HepG2 (cell line): ENCODE results near the gene TAGAP. TPM values are rescaled to one million over a fixed set of nuclear protein-coding genes. Genes with fewer than 3 reads are reported as not detected.
A peak's percentile ranks its signal among the peaks of the same experiment; 100 is the strongest.

Experiments used
- HNF4G ChIP-seq, 2 experiments: sonication (generic) in 1 of 2; formaldehyde crosslinking in 1 of 2; IDR thresholded peaks; 2 replicates each; pipeline versions ENCODE4 v1.4.0 to v1.6.1; 2011 to 2020; ENCODE audit warnings: borderline replicate concordance in 2 of 2, low read depth in 2 of 2, mild to moderate bottlenecking in 2 of 2, low read length in 1 of 2, missing genetic modification reagents in 1 of 2, moderate library complexity in 1 of 2
- KAT7 ChIP-seq: IDR thresholded peaks from 2 replicates; pipeline ENCODE4 v1.6.1; 2018; ENCODE audit warnings: borderline replicate concordance, missing compliant biosample characterization
- NKX3-1 ChIP-seq: sonication (generic); formaldehyde crosslinking; IDR thresholded peaks from 2 replicates; pipeline ENCODE4 v1.5.0; 2020; ENCODE audit warnings: missing genetic modification reagents
- NR3C1 ChIP-seq: sonication (generic); formaldehyde crosslinking; IDR thresholded peaks from 2 replicates; pipeline ENCODE4 v1.4.0; 2020; ENCODE audit warnings: missing genetic modification reagents
- POLR2AphosphoS2 ChIP-seq: IDR thresholded peaks from 2 replicates; pipeline ENCODE4 v1.6.1; 2011; ENCODE audit warnings: low read depth, low read length, improper control_type of control experiment
- SIX1 ChIP-seq: sonication (generic); formaldehyde crosslinking; IDR thresholded peaks from 2 replicates; pipeline ENCODE4 v1.4.0; 2020; ENCODE audit warnings: missing genetic modification reagents, borderline replicate concordance
- YEATS4 ChIP-seq: sonication (generic); formaldehyde crosslinking; IDR thresholded peaks from 2 replicates; pipeline ENCODE4 v1.4.0; 2020; ENCODE audit warnings: missing genetic modification reagents, borderline replicate concordance
- ZBTB38 ChIP-seq: sonication (generic); formaldehyde crosslinking; IDR thresholded peaks from 2 replicates; pipeline ENCODE4 v1.5.1; 2020; ENCODE audit warnings: mild to moderate bottlenecking, missing genetic modification reagents
- ZNF549 ChIP-seq: sonication (generic); formaldehyde crosslinking; IDR thresholded peaks from 2 replicates; pipeline ENCODE4 v1.5.0; 2020; ENCODE audit warnings: missing genetic modification reagents
- ZNF550 ChIP-seq: sonication (generic); formaldehyde crosslinking; IDR thresholded peaks from 2 replicates; pipeline ENCODE4 v1.4.0; 2020; ENCODE audit warnings: mild to moderate bottlenecking, missing genetic modification reagents, borderline replicate concordance
- ZNF646 ChIP-seq: sonication (generic); formaldehyde crosslinking; IDR thresholded peaks from 2 replicates; pipeline ENCODE4 v1.9.0; 2021; ENCODE audit warnings: mild to moderate bottlenecking, missing genetic modification reagents
- ZNF672 ChIP-seq: sonication (generic); formaldehyde crosslinking; IDR thresholded peaks from 2 replicates; pipeline ENCODE4 v1.8.1; 2022; ENCODE audit warnings: missing genetic modification reagents
- ZNF772 ChIP-seq: sonication (generic); formaldehyde crosslinking; IDR thresholded peaks from 2 replicates; pipeline ENCODE4 v1.5.0; 2020; ENCODE audit warnings: mild to moderate bottlenecking, missing genetic modification reagents
- polyA plus RNA-seq, 8 experiments: library from polyadenylated mRNA; depleted of rRNA in 3 of 8; stranded (reverse) in 7 of 8; unstranded in 1 of 8; fragments of >200 nt; fragmentation: Illumina TruSeq in 4 of 8; extraction: Trizol in 4 of 8; gene quantifications; 2 replicates each; pipeline versions ENCODE4 v1.2.1 to v1.2.3, GENCODE V29; 2011 to 2016; ENCODE audit warnings: low read depth in 4 of 8, missing spikeins in 1 of 8, mixed read lengths in 1 of 8; ENCODE audit not compliant: insufficient read depth in 1 of 8
- total RNA-seq, 5 experiments: library from RNA; depleted of rRNA; stranded (reverse); fragments of >200 nt; fragmentation: Illumina TruSeq; extraction: Trizol; gene quantifications; 2 replicates each; pipeline ENCODE4 v1.2.3, GENCODE V29; 2016; ENCODE audit warnings: low read depth in 1 of 5
- TF ChIP-seq, protein P1 (sequence below): sonication (generic); formaldehyde crosslinking; IDR thresholded peaks from 2 replicates; pipeline ENCODE4 v1.5.1; 2020; ENCODE audit warnings: mild to moderate bottlenecking, missing genetic modification reagents, borderline replicate concordance
- TF ChIP-seq, protein P2 (sequence below): fragments of 450-650 bp; IDR thresholded peaks from 2 replicates; pipeline ENCODE4 v1.6.1; 2017

The TAGAP gene
- total and polyA plus RNA-seq, 2 of the 13 experiments (the other 11 are each of a cell fraction or from before 2014, with no cell fraction given) = not detected

- TF ChIP-seq ZNF646 (CRISPR knock-in tag) = peak; percentile 84; the same call in 1 of the 2 replicates
- peak; percentile 96; the same call in 1 of the 2 replicates for TF ChIP-seq KAT7 (CRISPR knock-in tag)
- TF ChIP-seq, protein P1, sequence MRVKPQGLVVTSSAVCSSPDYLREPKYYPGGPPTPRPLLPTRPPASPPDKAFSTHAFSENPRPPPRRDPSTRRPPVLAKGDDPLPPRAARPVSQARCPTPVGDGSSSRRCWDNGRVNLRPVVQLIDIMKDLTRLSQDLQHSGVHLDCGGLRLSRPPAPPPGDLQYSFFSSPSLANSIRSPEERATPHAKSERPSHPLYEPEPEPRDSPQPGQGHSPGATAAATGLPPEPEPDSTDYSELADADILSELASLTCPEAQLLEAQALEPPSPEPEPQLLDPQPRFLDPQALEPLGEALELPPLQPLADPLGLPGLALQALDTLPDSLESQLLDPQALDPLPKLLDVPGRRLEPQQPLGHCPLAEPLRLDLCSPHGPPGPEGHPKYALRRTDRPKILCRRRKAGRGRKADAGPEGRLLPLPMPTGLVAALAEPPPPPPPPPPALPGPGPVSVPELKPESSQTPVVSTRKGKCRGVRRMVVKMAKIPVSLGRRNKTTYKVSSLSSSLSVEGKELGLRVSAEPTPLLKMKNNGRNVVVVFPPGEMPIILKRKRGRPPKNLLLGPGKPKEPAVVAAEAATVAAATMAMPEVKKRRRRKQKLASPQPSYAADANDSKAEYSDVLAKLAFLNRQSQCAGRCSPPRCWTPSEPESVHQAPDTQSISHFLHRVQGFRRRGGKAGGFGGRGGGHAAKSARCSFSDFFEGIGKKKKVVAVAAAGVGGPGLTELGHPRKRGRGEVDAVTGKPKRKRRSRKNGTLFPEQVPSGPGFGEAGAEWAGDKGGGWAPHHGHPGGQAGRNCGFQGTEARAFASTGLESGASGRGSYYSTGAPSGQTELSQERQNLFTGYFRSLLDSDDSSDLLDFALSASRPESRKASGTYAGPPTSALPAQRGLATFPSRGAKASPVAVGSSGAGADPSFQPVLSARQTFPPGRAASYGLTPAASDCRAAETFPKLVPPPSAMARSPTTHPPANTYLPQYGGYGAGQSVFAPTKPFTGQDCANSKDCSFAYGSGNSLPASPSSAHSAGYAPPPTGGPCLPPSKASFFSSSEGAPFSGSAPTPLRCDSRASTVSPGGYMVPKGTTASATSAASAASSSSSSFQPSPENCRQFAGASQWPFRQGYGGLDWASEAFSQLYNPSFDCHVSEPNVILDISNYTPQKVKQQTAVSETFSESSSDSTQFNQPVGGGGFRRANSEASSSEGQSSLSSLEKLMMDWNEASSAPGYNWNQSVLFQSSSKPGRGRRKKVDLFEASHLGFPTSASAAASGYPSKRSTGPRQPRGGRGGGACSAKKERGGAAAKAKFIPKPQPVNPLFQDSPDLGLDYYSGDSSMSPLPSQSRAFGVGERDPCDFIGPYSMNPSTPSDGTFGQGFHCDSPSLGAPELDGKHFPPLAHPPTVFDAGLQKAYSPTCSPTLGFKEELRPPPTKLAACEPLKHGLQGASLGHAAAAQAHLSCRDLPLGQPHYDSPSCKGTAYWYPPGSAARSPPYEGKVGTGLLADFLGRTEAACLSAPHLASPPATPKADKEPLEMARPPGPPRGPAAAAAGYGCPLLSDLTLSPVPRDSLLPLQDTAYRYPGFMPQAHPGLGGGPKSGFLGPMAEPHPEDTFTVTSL (CRISPR knock-in tag) = peak; percentile 92
- TF ChIP-seq ZBTB38 (CRISPR knock-in tag) = peak; percentile 89
- peak; percentile 42; the same call in 1 of the 2 replicates for TF ChIP-seq HNF4G (IDR thresholded peaks at IDR 0.05; ENCODE audit: borderline replicate concordance, low read depth, low read length)
- TF ChIP-seq HNF4G (CRISPR knock-in tag; IDR thresholded peaks at IDR 0.05; ENCODE audit: borderline replicate concordance, low read depth) = peak; percentile 80
- TF ChIP-seq ZNF550 (CRISPR knock-in tag) = peak; percentile 39; the same call in 1 of the 2 replicates
- no peak for TF ChIP-seq ZNF672 (CRISPR knock-in tag)
- TF ChIP-seq NKX3-1 (CRISPR knock-in tag) = peak; percentile 97
- peak; percentile 99 for TF ChIP-seq YEATS4 (CRISPR knock-in tag)
- TF ChIP-seq, protein P2, sequence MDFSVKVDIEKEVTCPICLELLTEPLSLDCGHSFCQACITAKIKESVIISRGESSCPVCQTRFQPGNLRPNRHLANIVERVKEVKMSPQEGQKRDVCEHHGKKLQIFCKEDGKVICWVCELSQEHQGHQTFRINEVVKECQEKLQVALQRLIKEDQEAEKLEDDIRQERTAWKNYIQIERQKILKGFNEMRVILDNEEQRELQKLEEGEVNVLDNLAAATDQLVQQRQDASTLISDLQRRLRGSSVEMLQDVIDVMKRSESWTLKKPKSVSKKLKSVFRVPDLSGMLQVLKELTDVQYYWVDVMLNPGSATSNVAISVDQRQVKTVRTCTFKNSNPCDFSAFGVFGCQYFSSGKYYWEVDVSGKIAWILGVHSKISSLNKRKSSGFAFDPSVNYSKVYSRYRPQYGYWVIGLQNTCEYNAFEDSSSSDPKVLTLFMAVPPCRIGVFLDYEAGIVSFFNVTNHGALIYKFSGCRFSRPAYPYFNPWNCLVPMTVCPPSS = no peak
- TF ChIP-seq POLR2AphosphoS2 = no peak
- TF ChIP-seq ZNF549 (CRISPR knock-in tag) = 0 out of 2 replicates have a peak, but pooled peaks have one; percentile 60
- peak; percentile 100 for TF ChIP-seq ZNF772 (CRISPR knock-in tag)
- TF ChIP-seq SIX1 = peak; percentile 47; the same call in 1 of the 2 replicates
- no peak; the same call in 1 of the 2 replicates for TF ChIP-seq NR3C1 (CRISPR knock-in tag)
Measured at GRCh38 chr6:158999666-159000403, 45.0 kb downstream of the TAGAP start, which contains the start of gene RSPH3 (continued).
